ENCODE results near the gene CEACAM4.
A peak's percentile ranks its signal among the peaks of the same experiment; 100 is the strongest.

Gene CEACAM4

DNA sequence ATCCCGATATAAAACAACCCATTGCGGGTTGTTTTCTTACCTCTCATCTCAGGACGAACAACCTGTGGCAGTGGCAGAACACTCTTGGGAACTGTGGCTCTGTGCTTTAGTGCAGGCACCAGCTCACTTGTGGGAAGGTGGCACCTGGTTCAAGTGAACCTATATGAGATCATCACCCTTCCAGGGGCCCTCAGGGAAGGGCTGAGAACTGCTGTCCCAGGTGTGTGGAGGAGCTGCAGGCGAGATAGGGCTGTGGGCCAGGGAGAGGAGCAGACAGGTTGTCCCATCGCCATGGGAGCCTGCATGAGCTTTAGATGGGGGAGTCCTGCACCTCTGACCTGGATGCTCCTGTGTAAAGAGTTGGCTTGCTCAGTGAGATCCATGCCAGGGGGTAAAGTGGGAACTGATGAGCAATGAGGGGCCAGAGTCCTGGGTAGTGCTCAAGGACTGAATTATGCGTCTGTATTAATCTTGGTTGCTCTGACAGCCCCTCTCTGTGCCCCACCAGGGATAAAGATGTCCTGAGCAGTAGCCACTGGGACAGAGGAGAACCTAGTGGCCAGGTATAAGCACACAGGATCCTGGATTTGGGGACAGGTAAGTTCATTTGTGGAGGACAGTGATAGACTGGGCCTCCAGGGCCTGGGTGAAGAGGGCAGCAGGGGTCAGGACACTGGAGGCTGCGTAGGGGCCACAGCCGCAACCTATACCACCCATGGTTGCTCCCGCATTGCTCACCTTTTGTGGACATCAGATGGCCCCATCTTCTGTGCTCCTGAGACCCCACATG is 8.7 kb downstream of the CEACAM4 start:
- DNase-seq (ENCODE audit: low read depth in 1 of 2, low spot score in 1 of 2): no peak

GRCh38 chr19:41616792-41617621 is 9.9 kb downstream of the CEACAM4 start:
- no peak for DNase-seq (ENCODE audit: low read depth in 1 of 2, low spot score in 1 of 2)

DNA sequence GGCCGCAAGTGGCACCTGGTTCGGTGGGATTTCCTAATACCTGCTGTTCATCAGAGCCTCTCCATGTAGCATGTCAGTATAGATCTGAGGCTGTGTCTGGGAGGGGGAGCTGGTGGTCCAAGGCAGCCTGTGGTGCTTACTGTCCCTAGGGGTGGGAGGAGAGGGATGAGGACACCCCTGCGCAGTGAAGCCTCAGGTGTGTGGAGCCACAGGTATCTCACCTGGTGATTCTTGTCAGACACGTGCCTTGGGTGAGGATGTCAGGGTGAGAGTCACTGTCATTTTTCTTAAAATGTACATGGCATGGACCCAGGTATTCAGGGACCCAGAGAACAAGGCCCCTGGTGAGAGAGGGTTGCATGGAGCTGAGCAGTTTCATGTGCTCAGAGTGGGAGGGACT is 11.7 kb downstream of the CEACAM4 start:
- DNase-seq (ENCODE audit: low read depth in 1 of 2, low spot score in 1 of 2): no peak

- no peak for DNase-seq (ENCODE audit: low read depth in 1 of 2, low spot score in 1 of 2)
Observed at GRCh38 chr19:41612483-41612882, 14.4 kb downstream of the CEACAM4 start.

DNA sequence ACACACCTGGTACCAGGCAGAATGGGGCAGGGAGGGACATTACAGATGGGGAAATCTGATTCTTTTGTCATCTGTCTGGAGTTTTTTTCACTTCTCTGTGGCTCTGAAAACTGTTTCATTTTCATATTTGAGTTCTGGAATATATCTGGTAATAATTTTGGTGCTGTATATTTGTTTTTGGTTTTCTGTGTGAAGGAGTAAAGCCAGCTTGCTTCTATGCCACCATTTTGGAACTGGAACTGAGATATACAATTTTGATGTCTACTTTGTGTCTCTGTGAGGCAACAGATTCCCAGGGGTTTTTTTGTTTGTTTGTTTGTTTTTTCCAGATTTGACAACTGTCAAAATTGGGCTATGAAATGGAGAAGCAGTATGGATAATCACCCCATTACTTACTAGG is 16.1 kb downstream of the CEACAM4 start:
- no peak for DNase-seq (ENCODE audit: low read depth in 1 of 2, low spot score in 1 of 2)

DNA sequence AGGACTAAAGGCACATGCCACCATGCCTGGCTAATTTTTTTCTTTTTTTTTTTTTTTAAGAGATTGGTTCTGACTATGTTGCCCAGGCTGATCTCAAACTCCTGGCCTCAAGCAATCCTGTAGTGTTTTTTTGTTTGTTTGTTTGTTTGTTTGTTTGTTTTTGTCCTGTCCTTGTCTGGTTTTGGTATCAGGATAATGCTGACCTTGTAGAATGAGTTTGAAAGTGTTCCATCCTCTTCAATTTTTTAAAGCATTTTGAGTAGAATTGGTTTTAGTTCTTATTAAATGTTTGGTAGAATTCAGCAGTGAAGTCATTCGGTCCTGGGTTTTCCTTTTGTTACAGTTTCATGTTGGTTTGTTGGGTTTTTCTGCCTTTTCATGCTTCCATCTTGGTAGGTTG is 19.2 kb downstream of the CEACAM4 start:
- DNase-seq (ENCODE audit: low read depth in 1 of 2, low spot score in 1 of 2): no peak

- DNase-seq (ENCODE audit: low read depth in 1 of 2, low spot score in 1 of 2): no peak
Observed at GRCh38 chr19:41606215-41606837, 20.5 kb downstream of the CEACAM4 start.

DNA sequence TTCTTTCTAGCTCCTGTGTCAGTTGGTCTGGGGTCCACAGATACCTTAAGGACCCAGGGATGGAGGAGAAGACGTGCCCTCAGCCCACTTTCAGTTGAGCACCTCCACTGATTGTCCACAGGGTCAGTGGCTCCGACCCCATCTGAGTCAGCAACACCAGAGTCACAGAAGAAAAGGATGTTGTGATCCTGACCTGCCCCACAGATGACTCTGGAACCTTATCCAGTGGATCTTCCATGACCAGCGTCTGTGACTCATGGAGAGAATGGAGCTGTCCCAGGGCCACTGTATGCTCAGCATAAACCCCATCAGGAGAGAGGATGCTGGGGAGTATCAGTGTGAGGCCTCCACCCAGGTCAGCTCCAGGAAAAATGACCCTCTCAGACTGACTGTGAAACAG is 22.0 kb downstream of the CEACAM4 start:
- DNase-seq (ENCODE audit: low read depth in 1 of 2, low spot score in 1 of 2): no peak

- no peak for DNase-seq (ENCODE audit: low read depth in 1 of 2, low spot score in 1 of 2)
Observed at GRCh38 chr19:41601771-41602170, 25.1 kb downstream of the CEACAM4 start.

DNA sequence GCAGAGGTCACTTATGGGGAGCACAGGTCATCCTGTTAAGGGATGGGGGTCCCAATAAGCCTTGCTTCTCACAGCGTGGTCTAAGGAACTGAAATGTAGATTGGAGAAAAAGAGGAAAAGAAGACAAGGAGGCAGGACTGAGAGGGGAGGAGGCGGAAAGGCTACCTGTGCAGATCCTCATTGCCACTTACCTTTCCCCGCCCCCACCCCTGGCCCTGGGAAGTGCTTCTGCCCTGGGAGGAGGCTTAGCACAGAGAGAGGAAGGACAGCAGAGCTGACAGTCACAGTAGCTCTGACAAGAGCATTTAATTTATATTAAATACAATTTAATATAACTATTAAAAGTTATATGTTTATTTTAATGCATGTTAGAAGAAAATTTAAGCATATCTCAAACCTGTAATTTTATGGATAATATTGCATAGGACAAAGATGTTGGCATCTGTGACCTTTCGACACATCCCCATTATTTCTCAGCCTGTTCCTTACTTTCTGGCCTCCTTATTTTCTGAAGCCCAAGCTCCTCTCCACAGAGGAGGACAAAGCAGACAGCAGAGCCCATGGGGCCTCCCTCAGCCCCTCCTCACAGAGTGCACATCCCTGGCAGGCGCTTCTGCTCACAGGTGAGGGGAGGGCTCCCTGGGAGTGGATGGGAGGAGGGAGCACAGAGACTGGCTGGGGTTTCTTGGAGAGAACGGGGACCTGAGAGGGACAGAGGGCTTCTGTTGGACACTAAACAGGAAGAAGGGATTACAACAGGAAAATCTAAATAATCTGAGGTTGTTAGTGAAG is 27.5 kb downstream of the CEACAM4 start:
- DNase-seq (ENCODE audit: low read depth in 1 of 2, low spot score in 1 of 2): no peak

- DNase-seq (ENCODE audit: low read depth in 1 of 2, low spot score in 1 of 2): peak; percentile 38 to 49
Observed at GRCh38 chr19:41597600-41598041, 29.3 kb downstream of the CEACAM4 start.

DNA sequence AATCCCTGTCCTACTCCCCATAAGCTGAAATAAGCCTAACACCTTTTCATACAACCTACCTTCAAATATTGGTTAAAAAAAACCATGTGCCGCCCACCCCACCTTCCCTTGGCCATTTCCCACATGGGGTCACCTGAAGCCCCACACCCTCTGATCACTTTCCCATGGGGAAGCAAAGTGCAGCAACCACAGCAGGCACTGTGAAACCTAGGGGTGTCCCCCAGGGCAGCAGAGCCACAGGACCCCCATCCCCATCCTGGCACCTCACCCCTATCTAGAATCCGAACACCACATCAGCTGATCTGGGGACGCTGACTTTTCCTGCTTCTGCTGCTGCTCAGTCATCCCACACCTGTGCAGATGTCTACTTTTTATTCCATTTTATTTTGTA is 31.0 kb downstream of the CEACAM4 start:
- DNase-seq (ENCODE audit: low read depth in 1 of 2, low spot score in 1 of 2): no peak

- DNase-seq (ENCODE audit: low read depth in 1 of 2, low spot score in 1 of 2): peak; percentile 32 to 35
Observed at GRCh38 chr19:41595258-41595889, 31.5 kb downstream of the CEACAM4 start.

- DNase-seq (ENCODE audit: low read depth in 1 of 2, low spot score in 1 of 2): no peak
Observed at GRCh38 chr19:41591951-41592562, 34.8 kb downstream of the CEACAM4 start.

DNA sequence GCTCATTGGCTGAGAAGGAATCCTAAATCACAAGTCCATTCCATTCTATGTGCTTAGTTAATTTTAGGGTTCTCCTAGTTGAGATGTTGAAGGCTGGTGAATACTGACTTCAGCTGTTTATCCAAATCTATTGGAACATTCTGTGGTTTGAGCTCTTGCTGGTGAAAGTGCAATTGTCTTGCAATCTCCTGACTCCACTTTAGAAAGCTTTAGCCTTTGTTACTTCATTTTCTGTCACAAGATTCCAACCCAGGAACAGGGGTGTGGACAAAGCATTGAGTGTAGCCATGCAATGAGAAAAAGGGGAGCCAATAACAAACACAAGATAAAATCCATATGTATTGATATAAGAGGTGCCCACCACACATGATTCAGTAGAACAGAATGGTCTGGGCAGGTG is 35.9 kb downstream of the CEACAM4 start:
- DNase-seq (ENCODE audit: low read depth in 1 of 2, low spot score in 1 of 2): no peak

DNA sequence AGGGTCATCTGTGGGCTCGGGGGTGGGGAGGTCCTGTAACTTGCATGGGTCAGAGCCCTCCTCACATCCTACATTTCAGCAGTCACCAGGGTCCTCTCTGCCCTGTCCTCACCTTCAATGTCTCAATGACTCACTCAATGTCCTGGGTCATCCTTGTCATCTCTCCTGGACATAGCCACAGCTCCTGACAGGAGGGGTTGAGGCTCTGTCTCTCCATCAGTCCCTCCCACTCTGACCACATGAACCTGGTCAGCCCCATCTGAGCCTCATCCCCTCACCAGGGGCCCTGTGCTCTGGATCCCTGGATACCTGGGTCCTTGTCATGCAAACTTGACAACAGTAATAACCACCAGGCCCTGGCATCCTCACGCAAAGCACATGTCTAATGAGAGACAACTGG is 37.5 kb downstream of the CEACAM4 start:
- no peak for DNase-seq (ENCODE audit: low read depth in 1 of 2, low spot score in 1 of 2)

DNA sequence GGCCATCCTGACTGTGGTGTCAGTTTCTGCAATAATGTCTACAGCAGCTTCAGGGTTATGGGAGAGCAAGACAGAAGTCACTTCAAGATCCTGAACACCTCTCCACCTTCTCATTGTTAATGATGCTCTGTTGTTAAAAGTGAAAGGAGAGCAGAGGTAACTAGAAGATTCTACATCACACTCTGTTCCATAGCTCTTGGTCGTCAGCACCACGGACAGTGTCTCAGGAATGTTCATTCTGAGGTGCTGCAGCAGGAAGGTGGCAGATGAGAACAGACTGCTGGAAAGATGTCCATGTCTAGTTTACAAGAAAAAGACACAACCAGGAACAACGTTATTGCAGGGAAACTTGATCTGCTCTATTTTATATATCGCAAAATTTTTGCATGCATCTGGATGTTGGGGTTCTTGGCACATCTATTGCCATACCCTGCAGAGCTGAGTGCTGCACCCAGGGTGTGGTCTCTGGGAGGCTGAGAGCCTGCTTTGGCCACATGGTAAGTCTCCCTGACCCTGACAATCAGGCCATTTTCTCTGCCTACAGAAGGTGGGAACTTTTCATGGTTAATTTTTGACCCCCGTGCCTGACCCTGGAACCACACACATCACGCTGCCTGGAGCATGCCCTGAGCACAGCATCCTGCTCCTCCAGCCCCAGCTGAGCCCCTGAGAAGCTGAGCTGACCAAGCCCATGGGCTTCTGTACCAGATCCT is 38.2 kb downstream of the CEACAM4 start:
- no peak for DNase-seq (ENCODE audit: low read depth in 1 of 2, low spot score in 1 of 2)

- no peak for DNase-seq (ENCODE audit: low read depth in 1 of 2, low spot score in 1 of 2)
Observed at GRCh38 chr19:41587838-41588210, 39.0 kb downstream of the CEACAM4 start.

GRCh38 chr19:41587101-41587837 is 39.6 kb downstream of the CEACAM4 start:
- no peak for DNase-seq (ENCODE audit: low read depth in 1 of 2, low spot score in 1 of 2)

Measured in activated T-helper 1 cell treated with anti-CD3 and anti-CD28 coated beads, Interleukin-2, amount 50 U/mL, for 16 hours (primary cell).